A673 (cell line): ENCODE results near the gene REXO4. TPM values are rescaled to one million over a fixed set of nuclear protein-coding genes. Genes with fewer than 3 reads are reported as not detected.

Experiments used
- BruUV-seq: library from RNA; stranded (reverse); fragments of 400-500 nt; replicated peaks from 2 replicates; lab custom pipeline; 2021; lab: Mats Ljungman, UMichigan
- CTCF ChIA-PET: fragments of 300-600 bp; sonication (Branson Sonifier 250); formaldehyde crosslinking; loops from one replicate; lab custom pipeline; 2022; ENCODE audit warnings: antibody characterized with exemption; lab: Charles Lee
- POLR2A ChIA-PET: fragments of 300-600 bp; sonication (Branson Sonifier 250); formaldehyde crosslinking; loops from one replicate; lab custom pipeline; 2022; ENCODE audit warnings: antibody characterized with exemption; ENCODE audit not compliant: low non-redundant PET; lab: Charles Lee
- DNase-seq: peaks from one replicate; pipeline ENCODE4 v3.0.0-alpha.2; 2015; ENCODE audit warnings: low spot score
- H3K27ac ChIP-seq: fragments of 200-600 bp; sonication (generic); 2 replicates; pipeline ENCODE4 v1.5.1; 2016; ENCODE audit warnings: mixed run types, low read depth, mild to moderate bottlenecking, mixed read lengths, antibody characterized with exemption, low read length; ENCODE audit not compliant: poor library complexity, severe bottlenecking
- H3K27me3 ChIP-seq: fragments of 200-600 bp; sonication (generic); replicated peaks from 2 replicates; pipeline ENCODE4 v1.6.1; 2017; ENCODE audit warnings: mixed run types, low read depth, mild to moderate bottlenecking, mixed read lengths, antibody characterized with exemption, low read length; ENCODE audit not compliant: insufficient read depth, poor library complexity
- H3K36me3 ChIP-seq: fragments of 200-600 bp; sonication (generic); 2 replicates; pipeline ENCODE4 v1.6.1; 2016; ENCODE audit warnings: mixed run types, mild to moderate bottlenecking, mixed read lengths, antibody characterized with exemption, low read length; ENCODE audit not compliant: insufficient read depth, poor library complexity, severe bottlenecking
- H3K4me1 ChIP-seq: fragments of 200-600 bp; sonication (generic); 2 replicates; pipeline ENCODE4 v1.6.1; 2017; ENCODE audit warnings: mixed run types, mild to moderate bottlenecking, mixed read lengths, antibody characterized with exemption, low read length; ENCODE audit not compliant: insufficient read depth, poor library complexity, severe bottlenecking
- H3K4me3 ChIP-seq: fragments of 200-600 bp; sonication (generic); 2 replicates; pipeline ENCODE4 v1.5.1; 2016; ENCODE audit warnings: low read depth, mixed run types, mild to moderate bottlenecking, mixed read lengths, low read length; ENCODE audit not compliant: poor library complexity, severe bottlenecking
- H3K9me3 ChIP-seq: fragments of 200-600 bp; sonication (generic); 2 replicates; pipeline ENCODE4 v1.6.1; 2016; ENCODE audit warnings: mixed run types, low read depth, mild to moderate bottlenecking, mixed read lengths, antibody characterized with exemption, low read length; ENCODE audit not compliant: poor library complexity, severe bottlenecking
- CTCF ChIP-seq: fragments of 300-800, 200-600 bp; sonication (generic); conservative IDR thresholded peaks from 2 replicates; pipeline ENCODE4 v1.5.1; 2017; ENCODE audit warnings: low read depth, mild to moderate bottlenecking, antibody characterized with exemption, low read length, moderate library complexity, mixed read lengths
- EZH2 ChIP-seq: fragments of 200-600 bp; sonication (generic); IDR thresholded peaks from 2 replicates; pipeline ENCODE4 v1.6.1; 2017; ENCODE audit warnings: borderline replicate concordance, low read depth, mild to moderate bottlenecking, mixed read lengths, antibody characterized with exemption, low read length; ENCODE audit not compliant: poor library complexity, severe bottlenecking
- intact Hi-C: fragments of 100-400 bp; cut with micrococcal nuclease; formaldehyde crosslinking; loops from one replicate; pipeline ENCODE4 v1.10.0; 2022; ENCODE audit not compliant: unreplicated experiment
- total RNA-seq: library from RNA; stranded (reverse); gene quantifications from 2 replicates; pipeline ENCODE4 v1.2.3, GENCODE V29; 2021

Gene REXO4
- total RNA-seq, 1 experiment from 2014 or later = 35.9 TPM

- TF ChIP-seq EZH2 (no peak), CTCF (no peak)
- DNase-seq = no peak
- H3K27me3 ChIP-seq = no peaks in the 10 kb centered on the region
- POLR2A ChIA-PET = no interaction called here
- H3K36me3 ChIP-seq = no peaks in the 10 kb centered on the region
- CTCF ChIA-PET = interaction anchor here (0.5 to 1.0 kb wide), 2 partner anchors 28 to 325 kb away, joined by 3 to 8 read pairs; no protein-coding TSS in a partner anchor
- H3K4me1 ChIP-seq = peaks cover 5% of the 10 kb centered on the region
- no peaks in the 10 kb centered on the region for H3K9me3 ChIP-seq
- no peak overlapping the region for H3K27ac ChIP-seq
- BruUV-seq = no TSS peak
- intact Hi-C loops = no loop called here
- peak overlapping the region; percentile 61 for H3K4me3 ChIP-seq
These were observed 41.0 kb upstream of the REXO4 start for GRCh38 chr9:133458643-133459312.

GRCh38 chr9:133457748-133458147 is 39.9 kb upstream of the REXO4 start:
- intact Hi-C loops = no loop called here
- no peak for DNase-seq
- CTCF ChIA-PET = no interaction called here
- H3K4me3 ChIP-seq = no peak overlapping the region
- H3K9me3 ChIP-seq = no peaks in the 10 kb centered on the region
- H3K4me1 ChIP-seq = peaks cover 5% of the 10 kb centered on the region
- H3K27ac ChIP-seq = no peak overlapping the region
- POLR2A ChIA-PET = no interaction called here
- H3K36me3 ChIP-seq = no peaks in the 10 kb centered on the region
- TF ChIP-seq EZH2 (no peak), CTCF (no peak)
- H3K27me3 ChIP-seq = no peaks in the 10 kb centered on the region
- no TSS peak for BruUV-seq

- Histone ChIP-seq H3K4me1 (peaks cover 5% of the 10 kb centered on the region), H3K27me3 (no peaks in the 10 kb centered on the region), H3K36me3 (no peaks in the 10 kb centered on the region), H3K4me3 (no peak overlapping the region), H3K27ac (no peak overlapping the region), H3K9me3 (no peaks in the 10 kb centered on the region)
- ChIA-PET CTCF (no interaction called here), POLR2A (no interaction called here)
- no TSS peak for BruUV-seq
- intact Hi-C loops = no loop called here
- DNase-seq = no peak
- TF ChIP-seq CTCF = no peak
- TF ChIP-seq EZH2 = no peak
These were observed 39.4 kb upstream of the REXO4 start for GRCh38 chr9:133457233-133457632.
